HepG2 (cell line): ENCODE data around the gene TMPRSS15. TPM values are rescaled to one million over a fixed set of nuclear protein-coding genes. Genes with fewer than 3 reads are reported as not detected.

Experiments used
- ATAC-seq: fragments of 200-7000 bp; cut with Tn5 transposase; 3 replicates; pipeline ENCODE4 v1.9.1; 2020; ENCODE audit warnings: mild to moderate bottlenecking, moderate library complexity
- BruUV-seq: library from RNA; stranded (reverse); fragments of 400-500 nt; replicated peaks from 2 replicates; lab custom pipeline; 2021; lab: Mats Ljungman, UMichigan
- CTCF ChIA-PET: fragments of 300-600 bp; formaldehyde crosslinking; extraction: SDS; loops from one replicate; lab custom pipeline; 2021; ENCODE audit warnings: low total read pairs, inconsistent platforms, low intra/inter-chr PET ratio; lab: Yijun Ruan, JAX
- POLR2A ChIA-PET: fragments of 350-600 bp; sonication (Branson Sonifier 250); formaldehyde crosslinking; loops from one replicate; lab custom pipeline; 2020; ENCODE audit warnings: antibody characterized with exemption, inconsistent platforms; lab: Yijun Ruan, JAX
- DNase-seq: peaks from one replicate; pipeline ENCODE4 v3.0.0-alpha.2; 2015; ENCODE audit warnings: low spot score
- FAIRE-seq: peaks from 3 replicates; lab custom pipeline; 2011; peaks lifted over from hg19 to GRCh38; lab: Jason Lieb, UNC
- H2AFZ ChIP-seq: one replicate; pipeline ENCODE4 v1.6.1; 2011; ENCODE audit warnings: low read length, inconsistent platforms
- H3K27ac ChIP-seq: fragments of 300-600 bp; 3 replicates; pipeline ENCODE4 v1.8.0; 2011; ENCODE audit warnings: mixed run types, mild to moderate bottlenecking, mixed read lengths, low read length, inconsistent platforms; ENCODE audit not compliant: insufficient read depth; ENCODE audit errors: extremely low read length
- H3K27me3 ChIP-seq, 2 experiments: fragments of 200-600 bp in 1 of 2; 2 replicates in 1 of 2; 3 replicates in 1 of 2; pipeline versions ENCODE4 v1.6.0 to v1.8.0; 2011; ENCODE audit warnings: low read length in 2 of 2, mild to moderate bottlenecking in 2 of 2, moderate library complexity in 2 of 2, inconsistent platforms in 1 of 2; ENCODE audit not compliant: insufficient read depth in 2 of 2, control insufficient read depth in 1 of 2
- H3K36me3 ChIP-seq, 2 experiments: fragments of 200-600 bp in 1 of 2; replicated peaks in 1 of 2; 2 replicates in 1 of 2; 3 replicates in 1 of 2; pipeline versions ENCODE4 v1.5.1 to v1.8.0; 2011; ENCODE audit warnings: low read length in 2 of 2, inconsistent platforms in 1 of 2; ENCODE audit not compliant: insufficient read depth in 2 of 2, control insufficient read depth in 1 of 2
- H3K4me1 ChIP-seq: 2 replicates; pipeline ENCODE4 v1.5.1; 2012; ENCODE audit warnings: low read length, inconsistent platforms; ENCODE audit not compliant: insufficient read depth
- H3K4me2 ChIP-seq: 2 replicates; pipeline ENCODE4 v1.6.0; 2011; ENCODE audit warnings: low read depth, low read length, inconsistent platforms
- H3K4me3 ChIP-seq, 3 experiments: fragments of 200-600 bp in 1 of 3; sonication (generic), shearing (Covaris generic) in 1 of 3; replicated peaks in 1 of 3; 2 replicates each; pipeline ENCODE4 v1.5.1; 2011 to 2016; ENCODE audit warnings: low read length in 3 of 3, inconsistent platforms in 2 of 3, low read depth in 2 of 3, mild to moderate bottlenecking in 2 of 3, control low read depth in 1 of 3, mixed read lengths in 1 of 3; ENCODE audit not compliant: insufficient read depth in 1 of 3
- H3K79me2 ChIP-seq: one replicate; pipeline ENCODE4 v1.6.1; 2011; ENCODE audit warnings: low read length, inconsistent platforms; ENCODE audit not compliant: insufficient read depth
- H3K9ac ChIP-seq: 2 replicates; pipeline ENCODE4 v1.6.0; 2011; ENCODE audit warnings: mild to moderate bottlenecking, low read depth, low read length, inconsistent platforms; ENCODE audit not compliant: insufficient read depth
- H3K9me3 ChIP-seq: 2 replicates; pipeline ENCODE4 v1.5.1; 2012; ENCODE audit warnings: mild to moderate bottlenecking, low read length
- H4K20me1 ChIP-seq: 2 replicates; pipeline ENCODE4 v1.6.0; 2011; ENCODE audit warnings: inconsistent platforms, mild to moderate bottlenecking, low read length, moderate library complexity; ENCODE audit not compliant: insufficient read depth
- HNF4A ChIP-seq: sonication (generic); formaldehyde crosslinking; IDR thresholded peaks from 2 replicates; pipeline ENCODE4 v1.4.0; 2020; ENCODE audit warnings: missing genetic modification reagents
- KLF16 ChIP-seq, 2 experiments: sonication (generic) in 1 of 2; formaldehyde crosslinking in 1 of 2; IDR thresholded peaks; 2 replicates each; pipeline versions ENCODE4 v1.6.1 to v1.8.0; 2016 to 2023; ENCODE audit warnings: missing genetic modification reagents in 2 of 2, missing compliant biosample characterization in 1 of 2
- NFIB ChIP-seq: sonication (generic); formaldehyde crosslinking; IDR thresholded peaks from 2 replicates; pipeline ENCODE4 v1.9.0; 2021; ENCODE audit warnings: missing genetic modification reagents, mild to moderate bottlenecking, borderline replicate concordance
- SOX13 ChIP-seq, 3 experiments: fragments of 450-650 bp in 1 of 3; sonication (generic) in 1 of 3; formaldehyde crosslinking in 1 of 3; IDR thresholded peaks in 2 of 3; conservative IDR thresholded peaks in 1 of 3; 2 replicates each; pipeline versions ENCODE4 v1.5.0 to v1.6.1; 2016 to 2020; ENCODE audit warnings: antibody characterized with exemption in 1 of 3, mild to moderate bottlenecking in 1 of 3, missing compliant biosample characterization in 1 of 3, missing genetic modification reagents in 1 of 3, moderate library complexity in 1 of 3
- TRIM24 ChIP-seq: sonication (generic); formaldehyde crosslinking; IDR thresholded peaks from 2 replicates; pipeline ENCODE4 v1.8.0; 2022; ENCODE audit warnings: mild to moderate bottlenecking, missing genetic modification reagents
- ZKSCAN1 ChIP-seq: fragments of 150-350 bp; IDR thresholded peaks from 2 replicates; pipeline ENCODE4 v1.6.1; 2014; ENCODE audit warnings: low read length
- ZNF33B ChIP-seq: sonication (generic); formaldehyde crosslinking; IDR thresholded peaks from 2 replicates; pipeline ENCODE4 v1.5.1; 2020; ENCODE audit warnings: mild to moderate bottlenecking, missing genetic modification reagents
- ZNF567 ChIP-seq: sonication (generic); formaldehyde crosslinking; IDR thresholded peaks from 2 replicates; pipeline ENCODE4 v1.8.1; 2023; ENCODE audit warnings: mild to moderate bottlenecking, missing genetic modification reagents, borderline replicate concordance
- WGBS: methylation state at CpG from one replicate; pipeline ENCODE4 v1.1.6; 2017; ENCODE audit warnings: low lambda C conversion rate; 5-methylcytosine and 5-hydroxymethylcytosine counted together
- in situ Hi-C: cut with HindIII; loops from 2 replicates; pipeline ENCODE4 v1.10.0; 2017; ENCODE audit warnings: low pct_unique_long_range_greater_than_20kb; ENCODE audit not compliant: extremely low pct_ligation_motif_present
- intact Hi-C: fragments of 100-400 bp; cut with micrococcal nuclease; formaldehyde crosslinking; loops from one replicate; pipeline ENCODE4 v1.10.0; 2022; ENCODE audit not compliant: unreplicated experiment
- polyA plus RNA-seq, 8 experiments: library from polyadenylated mRNA; depleted of rRNA in 3 of 8; stranded (reverse) in 7 of 8; unstranded in 1 of 8; fragments of >200 nt; fragmentation: Illumina TruSeq in 4 of 8; extraction: Trizol in 4 of 8; gene quantifications; 2 replicates each; pipeline versions ENCODE4 v1.2.1 to v1.2.3, GENCODE V29; 2011 to 2016; ENCODE audit warnings: low read depth in 4 of 8, missing spikeins in 1 of 8, mixed read lengths in 1 of 8; ENCODE audit not compliant: insufficient read depth in 1 of 8
- total RNA-seq, 5 experiments: library from RNA; depleted of rRNA; stranded (reverse); fragments of >200 nt; fragmentation: Illumina TruSeq; extraction: Trizol; gene quantifications; 2 replicates each; pipeline ENCODE4 v1.2.3, GENCODE V29; 2016; ENCODE audit warnings: low read depth in 1 of 5
- TF ChIP-seq, protein P1 (sequence below): sonication (generic); formaldehyde crosslinking; IDR thresholded peaks from 2 replicates; pipeline ENCODE4 v1.5.1; 2020; ENCODE audit warnings: missing genetic modification reagents, mild to moderate bottlenecking, borderline replicate concordance
- TF ChIP-seq, protein P2 (sequence below): sonication (generic); formaldehyde crosslinking; IDR thresholded peaks from 2 replicates; pipeline ENCODE4 v1.5.0; 2020; ENCODE audit warnings: missing genetic modification reagents
- TF ChIP-seq, protein P3 (sequence below): sonication (generic); formaldehyde crosslinking; IDR thresholded peaks from 2 replicates; pipeline ENCODE4 v1.4.0; 2020; ENCODE audit warnings: missing genetic modification reagents

The TMPRSS15 gene
- total and polyA plus RNA-seq, 2 of the 13 experiments (the other 11 are each of a cell fraction or from before 2014, with no cell fraction given), result not detected

DNA sequence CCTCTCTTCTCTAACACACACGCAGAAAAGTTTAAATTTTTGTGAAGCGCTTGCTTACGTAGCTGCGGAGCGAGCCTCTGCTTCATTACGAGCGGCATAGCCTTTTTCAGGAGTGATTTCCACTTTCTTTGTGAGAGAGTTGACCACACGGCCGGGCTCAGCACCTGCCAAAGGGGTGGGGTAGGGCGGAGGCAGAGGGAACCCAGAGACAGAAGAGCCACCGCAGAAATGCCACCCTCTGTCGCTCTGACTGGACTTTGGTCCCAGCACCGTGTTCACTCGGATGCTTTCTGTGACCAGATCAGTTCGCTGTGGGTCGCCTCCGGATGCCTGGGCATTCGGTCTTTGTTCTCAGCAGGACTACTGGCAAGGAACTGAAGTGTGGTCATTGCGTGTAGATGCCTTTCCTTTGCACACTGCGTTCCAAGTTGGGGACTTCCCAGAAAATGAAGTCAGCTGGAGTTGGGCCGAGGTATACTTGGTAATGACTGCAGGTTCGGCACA, 158.1 kb downstream of the TMPRSS15 start:
- Histone ChIP-seq H3K36me3 (no peaks in the 10 kb centered on the region), H3K4me3 (no peak overlapping the region), H3K27me3 (peaks cover 0 to 5% of the 10 kb centered on the region in 2 experiments; a peak in 1 of 5 replicates), H3K27ac (no peak overlapping the region), H2AFZ (peak overlapping the region; percentile 20), H3K4me2 (peak overlapping the region; percentile 22)
- ATAC-seq (peak; percentile 90), FAIRE-seq (no peak)
- no TSS peak for BruUV-seq
- in situ Hi-C loops, result no loop called here
- POLR2A ChIA-PET, result no interaction called here
- intact Hi-C loops, result no loop called here
- CTCF ChIA-PET, result no interaction called here
- TF ChIP-seq HNF4A (peak; percentile 74), SOX13 (IDR thresholded peaks at IDR 0.05) (no peak), SOX13 (CRISPR knock-in tag; conservative IDR thresholded peaks at IDR 0.05 in 1 of 2, IDR thresholded peaks at IDR 0.05 in 1 of 2) (no peak), ZKSCAN1 (peak; percentile 83), TRIM24 (CRISPR knock-in tag) (no peak), NFIB (CRISPR knock-in tag) (no peak), ZNF33B (CRISPR knock-in tag) (no peak), ZNF567 (CRISPR knock-in tag) (no peak), KLF16 (CRISPR knock-in tag; IDR thresholded peaks at IDR 0.05) (no peak)
- TF ChIP-seq, protein P1, sequence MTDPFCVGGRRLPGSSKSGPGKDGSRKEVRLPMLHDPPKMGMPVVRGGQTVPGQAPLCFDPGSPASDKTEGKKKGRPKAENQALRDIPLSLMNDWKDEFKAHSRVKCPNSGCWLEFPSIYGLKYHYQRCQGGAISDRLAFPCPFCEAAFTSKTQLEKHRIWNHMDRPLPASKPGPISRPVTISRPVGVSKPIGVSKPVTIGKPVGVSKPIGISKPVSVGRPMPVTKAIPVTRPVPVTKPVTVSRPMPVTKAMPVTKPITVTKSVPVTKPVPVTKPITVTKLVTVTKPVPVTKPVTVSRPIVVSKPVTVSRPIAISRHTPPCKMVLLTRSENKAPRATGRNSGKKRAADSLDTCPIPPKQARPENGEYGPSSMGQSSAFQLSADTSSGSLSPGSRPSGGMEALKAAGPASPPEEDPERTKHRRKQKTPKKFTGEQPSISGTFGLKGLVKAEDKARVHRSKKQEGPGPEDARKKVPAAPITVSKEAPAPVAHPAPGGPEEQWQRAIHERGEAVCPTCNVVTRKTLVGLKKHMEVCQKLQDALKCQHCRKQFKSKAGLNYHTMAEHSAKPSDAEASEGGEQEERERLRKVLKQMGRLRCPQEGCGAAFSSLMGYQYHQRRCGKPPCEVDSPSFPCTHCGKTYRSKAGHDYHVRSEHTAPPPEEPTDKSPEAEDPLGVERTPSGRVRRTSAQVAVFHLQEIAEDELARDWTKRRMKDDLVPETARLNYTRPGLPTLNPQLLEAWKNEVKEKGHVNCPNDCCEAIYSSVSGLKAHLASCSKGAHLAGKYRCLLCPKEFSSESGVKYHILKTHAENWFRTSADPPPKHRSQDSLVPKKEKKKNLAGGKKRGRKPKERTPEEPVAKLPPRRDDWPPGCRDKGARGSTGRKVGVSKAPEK (CRISPR knock-in tag), result no peak
- TF ChIP-seq, protein P2, sequence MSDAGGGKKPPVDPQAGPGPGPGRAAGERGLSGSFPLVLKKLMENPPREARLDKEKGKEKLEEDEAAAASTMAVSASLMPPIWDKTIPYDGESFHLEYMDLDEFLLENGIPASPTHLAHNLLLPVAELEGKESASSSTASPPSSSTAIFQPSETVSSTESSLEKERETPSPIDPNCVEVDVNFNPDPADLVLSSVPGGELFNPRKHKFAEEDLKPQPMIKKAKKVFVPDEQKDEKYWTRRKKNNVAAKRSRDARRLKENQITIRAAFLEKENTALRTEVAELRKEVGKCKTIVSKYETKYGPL (CRISPR knock-in tag), result no peak
- TF ChIP-seq, protein P3, sequence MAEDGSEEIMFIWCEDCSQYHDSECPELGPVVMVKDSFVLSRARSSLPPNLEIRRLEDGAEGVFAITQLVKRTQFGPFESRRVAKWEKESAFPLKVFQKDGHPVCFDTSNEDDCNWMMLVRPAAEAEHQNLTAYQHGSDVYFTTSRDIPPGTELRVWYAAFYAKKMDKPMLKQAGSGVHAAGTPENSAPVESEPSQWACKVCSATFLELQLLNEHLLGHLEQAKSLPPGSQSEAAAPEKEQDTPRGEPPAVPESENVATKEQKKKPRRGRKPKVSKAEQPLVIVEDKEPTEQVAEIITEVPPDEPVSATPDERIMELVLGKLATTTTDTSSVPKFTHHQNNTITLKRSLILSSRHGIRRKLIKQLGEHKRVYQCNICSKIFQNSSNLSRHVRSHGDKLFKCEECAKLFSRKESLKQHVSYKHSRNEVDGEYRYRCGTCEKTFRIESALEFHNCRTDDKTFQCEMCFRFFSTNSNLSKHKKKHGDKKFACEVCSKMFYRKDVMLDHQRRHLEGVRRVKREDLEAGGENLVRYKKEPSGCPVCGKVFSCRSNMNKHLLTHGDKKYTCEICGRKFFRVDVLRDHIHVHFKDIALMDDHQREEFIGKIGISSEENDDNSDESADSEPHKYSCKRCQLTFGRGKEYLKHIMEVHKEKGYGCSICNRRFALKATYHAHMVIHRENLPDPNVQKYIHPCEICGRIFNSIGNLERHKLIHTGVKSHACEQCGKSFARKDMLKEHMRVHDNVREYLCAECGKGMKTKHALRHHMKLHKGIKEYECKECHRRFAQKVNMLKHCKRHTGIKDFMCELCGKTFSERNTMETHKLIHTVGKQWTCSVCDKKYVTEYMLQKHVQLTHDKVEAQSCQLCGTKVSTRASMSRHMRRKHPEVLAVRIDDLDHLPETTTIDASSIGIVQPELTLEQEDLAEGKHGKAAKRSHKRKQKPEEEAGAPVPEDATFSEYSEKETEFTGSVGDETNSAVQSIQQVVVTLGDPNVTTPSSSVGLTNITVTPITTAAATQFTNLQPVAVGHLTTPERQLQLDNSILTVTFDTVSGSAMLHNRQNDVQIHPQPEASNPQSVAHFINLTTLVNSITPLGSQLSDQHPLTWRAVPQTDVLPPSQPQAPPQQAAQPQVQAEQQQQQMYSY, result no peak
- TF ChIP-seq, all 625 proteins: peak for 2
- no peaks in the 10 kb centered on the region for H3K79me2 ChIP-seq
- no peaks in the 10 kb centered on the region for H4K20me1 ChIP-seq
- no peak overlapping the region for H3K9ac ChIP-seq
- H3K9me3 ChIP-seq, result no peaks in the 10 kb centered on the region
- 2% methylated on average over 5 of the region's 22 CpGs for WGBS
- H3K4me1 ChIP-seq, result peaks cover 9% of the 10 kb centered on the region; the same call in 1 of the 2 replicates
- peak; percentile 39 for DNase-seq
